Endothelial cell of umbilical vein (primary cell): ENCODE measurements around the gene AP5Z1. TPM values are rescaled to one million over a fixed set of nuclear protein-coding genes. Genes with fewer than 3 reads are reported as not detected.

Experiments
- BruUV-seq: library from RNA; stranded (reverse); fragments of 400-500 nt; replicated peaks from 2 replicates; lab custom pipeline; 2021; lab: Mats Ljungman, UMichigan
- CTCF ChIA-PET: fragments of 300-600, 350-600 bp; sonication (Branson Sonifier 250); formaldehyde crosslinking; loops from one replicate; lab custom pipeline; 2021; ENCODE audit warnings: antibody characterized with exemption, inconsistent platforms; lab: Charles Lee
- POLR2A ChIA-PET: fragments of 300-600, 350-600 bp; sonication (Branson Sonifier 250); formaldehyde crosslinking; loops from one replicate; lab custom pipeline; 2021; ENCODE audit warnings: antibody characterized with exemption, inconsistent platforms; lab: Charles Lee
- DNase-seq: peaks from one replicate; pipeline ENCODE4 v3.0.0-alpha.2; 2011; ENCODE audit warnings: low read depth, low spot score
- FAIRE-seq: peaks from 2 replicates; lab custom pipeline; 2011; peaks lifted over from hg19 to GRCh38; lab: Jason Lieb, UNC
- H2AFZ ChIP-seq: 2 replicates; pipeline ENCODE4 v1.6.0; 2012; ENCODE audit warnings: low read depth, low read length, control low read depth, inconsistent platforms
- H3K27ac ChIP-seq: 2 replicates; pipeline ENCODE4 v1.5.1; 2011; ENCODE audit warnings: low read depth, mild to moderate bottlenecking, control low read depth, low read length, moderate library complexity; ENCODE audit not compliant: insufficient read depth
- H3K27me3 ChIP-seq, 2 experiments: 2 replicates each; pipeline versions ENCODE4 v1.6.0 to v1.6.1; 2011; ENCODE audit warnings: low read length in 2 of 2, mixed read lengths in 1 of 2; ENCODE audit not compliant: control insufficient read depth in 2 of 2, insufficient read depth in 2 of 2
- H3K36me3 ChIP-seq, 2 experiments: 2 replicates in 1 of 2; 3 replicates in 1 of 2; pipeline ENCODE4 v1.5.1; 2011; ENCODE audit warnings: low read length in 2 of 2, mild to moderate bottlenecking in 1 of 2, moderate library complexity in 1 of 2; ENCODE audit not compliant: control insufficient read depth in 2 of 2, insufficient read depth in 2 of 2; ENCODE audit errors: extremely low read depth in 1 of 2
- H3K4me1 ChIP-seq: 3 replicates; pipeline ENCODE4 v1.5.1; 2011; ENCODE audit warnings: mild to moderate bottlenecking, low read length; ENCODE audit not compliant: control insufficient read depth, insufficient read depth; ENCODE audit errors: extremely low read depth
- H3K4me2 ChIP-seq: 2 replicates; pipeline ENCODE4 v1.6.1; 2011; ENCODE audit warnings: low read length, control low read depth, mixed read lengths; ENCODE audit not compliant: insufficient read depth
- H3K4me3 ChIP-seq, 3 experiments: fragments of 200-600 bp in 1 of 3; sonication (generic), shearing (Covaris generic) in 1 of 3; replicated peaks in 1 of 3; 2 replicates each; pipeline ENCODE4 v1.5.1; 2011 to 2016; ENCODE audit warnings: control low read depth in 3 of 3, low read length in 3 of 3, mild to moderate bottlenecking in 2 of 3, inconsistent platforms in 1 of 3, low read depth in 1 of 3, moderate library complexity in 1 of 3; ENCODE audit not compliant: insufficient read depth in 1 of 3
- H3K79me2 ChIP-seq: 2 replicates; pipeline ENCODE4 v1.6.0; 2012; ENCODE audit warnings: low read length, inconsistent platforms; ENCODE audit not compliant: control insufficient read depth, insufficient read depth
- H3K9ac ChIP-seq: replicated peaks from 2 replicates; pipeline ENCODE3; 2011; ENCODE audit warnings: low read length, control low read depth; ENCODE audit not compliant: insufficient read depth; ENCODE audit errors: extremely low read depth
- H3K9me1 ChIP-seq: replicated peaks from 3 replicates; pipeline ENCODE4 v1.6.0; 2011; ENCODE audit warnings: mild to moderate bottlenecking, low read length; ENCODE audit not compliant: control insufficient read depth, insufficient read depth; ENCODE audit errors: extremely low read depth
- H3K9me3 ChIP-seq: replicated peaks from 2 replicates; pipeline ENCODE4 v1.5.1; 2012; ENCODE audit warnings: low read length, inconsistent platforms; ENCODE audit not compliant: control insufficient read depth, insufficient read depth
- H4K20me1 ChIP-seq: replicated peaks from 2 replicates; pipeline ENCODE3; 2011; ENCODE audit warnings: mild to moderate bottlenecking, low read length; ENCODE audit not compliant: control insufficient read depth, insufficient read depth; ENCODE audit errors: extremely low read depth
- CTCF ChIP-seq, 2 donors: IDR thresholded peaks; 1 replicate in 1 of 2; 2 replicates in 1 of 2; pipeline ENCODE4 v1.5.1; 2011; ENCODE audit warnings: low read length in 2 of 2, mild to moderate bottlenecking in 2 of 2, moderate library complexity in 2 of 2, control low read depth in 1 of 2, inconsistent platforms in 1 of 2, low read depth in 1 of 2; ENCODE audit not compliant: insufficient read depth in 1 of 2; ENCODE audit errors: extremely low read depth in 1 of 2
- EZH2 ChIP-seq: IDR thresholded peaks from 2 replicates; pipeline ENCODE4 v1.6.1; 2012; ENCODE audit warnings: borderline replicate concordance, low read depth, mild to moderate bottlenecking, moderate library complexity, low read length, inconsistent platforms; ENCODE audit not compliant: severe bottlenecking
- FOS ChIP-seq: IDR thresholded peaks from 2 replicates; pipeline ENCODE4 v1.6.1; 2011; ENCODE audit warnings: mild to moderate bottlenecking, low read length, moderate library complexity, borderline replicate concordance; ENCODE audit not compliant: insufficient read depth
- GATA2 ChIP-seq: IDR thresholded peaks from 2 replicates; pipeline ENCODE4 v1.7.0; 2011; ENCODE audit warnings: low read depth, mild to moderate bottlenecking, moderate library complexity, mixed read lengths, low read length; ENCODE audit not compliant: insufficient read length, insufficient read depth
- JUN ChIP-seq: IDR thresholded peaks from 2 replicates; pipeline ENCODE4 v1.6.1; 2011; ENCODE audit warnings: borderline replicate concordance, low read depth; ENCODE audit not compliant: insufficient read length, insufficient read depth
- MYC ChIP-seq: IDR thresholded peaks from one replicate; pipeline ENCODE4 v1.6.1; 2011; ENCODE audit warnings: mild to moderate bottlenecking, low read depth, low read length
- POLR2A ChIP-seq: IDR thresholded peaks from 2 replicates; pipeline ENCODE4 v1.6.1; 2012; ENCODE audit warnings: low read depth, mild to moderate bottlenecking, control low read depth, low read length
- POLR2AphosphoS5 ChIP-seq: IDR thresholded peaks from 2 replicates; pipeline ENCODE4 v1.6.1; 2012; ENCODE audit warnings: low read depth, mild to moderate bottlenecking, control low read depth, low read length, moderate library complexity; ENCODE audit not compliant: insufficient read depth
- dilution Hi-C: fragments of 300-500 bp; cut with MboI; formaldehyde crosslinking; loops from one replicate; pipeline ENCODE4 v1.15.0; 2019; ENCODE audit warnings: low sequenced_read_pairs; ENCODE audit not compliant: extremely low pct_ligation_motif_present
- intact Hi-C: fragments of 100-400 bp; cut with micrococcal nuclease; formaldehyde crosslinking; loops from one replicate; pipeline ENCODE4 v1.10.0; 2022
- polyA plus RNA-seq, 4 experiments: library from polyadenylated mRNA; depleted of rRNA in 3 of 4; stranded (reverse) in 3 of 4; unstranded in 1 of 4; fragments of >200 nt; gene quantifications; 2 replicates each; pipeline versions ENCODE4 v1.2.1 to v1.2.3, GENCODE V29; 2011 to 2012; ENCODE audit warnings: missing spikeins in 1 of 4
- total RNA-seq: library from RNA; stranded (reverse); gene quantifications from 2 replicates; pipeline ENCODE4 v1.2.3, GENCODE V29; 2021
- TF ChIP-seq, protein P1 (sequence below): IDR thresholded peaks from 2 replicates; pipeline ENCODE4 v1.6.1; 2011; ENCODE audit not compliant: insufficient read depth, insufficient read length

The AP5Z1 gene
- total and polyA plus RNA-seq, 2 donors (not counting 3 experiments of a cell fraction or from before 2014, with no cell fraction given), result 53.7 to 58.9 TPM

GRCh38 chr7:4737300-4737699 is 38.1 kb upstream of the AP5Z1 start:
- ChIA-PET POLR2A (no interaction called here), CTCF (interaction anchor here (1.4 kb wide), 1 partner anchor 12 kb away, joined by 11 read pairs; no protein-coding TSS in a partner anchor)
- no TSS peak for BruUV-seq
- no peak overlapping the region for H3K4me2 ChIP-seq
- peaks cover 10% of the 10 kb centered on the region for H3K4me1 ChIP-seq
- no peak overlapping the region for H2AFZ ChIP-seq
- no peak overlapping the region for H3K4me3 ChIP-seq
- dilution Hi-C loops (no loop called here), intact Hi-C loops (no loop called here)
- no peaks in the 10 kb centered on the region for H4K20me1 ChIP-seq
- TF ChIP-seq CTCF (IDR thresholded peaks at IDR 0.05; ENCODE audit: extremely low read depth in 1 of 2, insufficient read depth in 1 of 2, low read depth in 1 of 2, low read length in 2 of 2), result no peak
- no peak for TF ChIP-seq GATA2
- TF ChIP-seq POLR2AphosphoS5, result no peak
- no peak for TF ChIP-seq EZH2
- TF ChIP-seq MYC, result no peak
- no peak for TF ChIP-seq POLR2A
- no peak for TF ChIP-seq FOS
- TF ChIP-seq, protein P1, sequence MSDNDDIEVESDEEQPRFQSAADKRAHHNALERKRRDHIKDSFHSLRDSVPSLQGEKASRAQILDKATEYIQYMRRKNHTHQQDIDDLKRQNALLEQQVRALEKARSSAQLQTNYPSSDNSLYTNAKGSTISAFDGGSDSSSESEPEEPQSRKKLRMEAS, result no peak
- no peak for TF ChIP-seq JUN
- no peak overlapping the region for H3K9ac ChIP-seq
- no peak for DNase-seq
- H3K36me3 ChIP-seq, result peaks cover 5 to 7% of the 10 kb centered on the region in 2 experiments
- FAIRE-seq, result no peak
- no peaks in the 10 kb centered on the region for H3K27me3 ChIP-seq
- no peak overlapping the region for H3K27ac ChIP-seq
- H3K9me3 ChIP-seq, result no peaks in the 10 kb centered on the region
- no peaks in the 10 kb centered on the region for H3K9me1 ChIP-seq
- H3K79me2 ChIP-seq, result peaks cover 47% of the 10 kb centered on the region
